Epithelial cell of proximal tubule (primary cell): ENCODE measurements around the gene VASH2. TPM values are rescaled to one million over a fixed set of nuclear protein-coding genes. Genes with fewer than 3 reads are reported as not detected.
A peak's percentile ranks its signal among the peaks of the same experiment; 100 is the strongest.
"Not testable (repeated sequence)": the region's sequence is repeated elsewhere in the genome, so short reads cannot be mapped to it uniquely, and the experiment has no call there.

ENCODE experiments used
- DNase-seq: peaks from one replicate; pipeline ENCODE4 v3.0.0-alpha.2; 2011; ENCODE audit warnings: low read depth
- H3K4me3 ChIP-seq: 2 replicates; pipeline ENCODE4 v1.5.1; 2011; ENCODE audit warnings: low read depth, mild to moderate bottlenecking, low read length
- total RNA-seq: library from RNA; depleted of rRNA; stranded (reverse); fragments of >200 nt; gene quantifications from 2 replicates; pipeline ENCODE4 v1.2.3, GENCODE V29; 2015
- TF ChIP-seq, protein P1 (sequence below): conservative IDR thresholded peaks from 2 replicates; pipeline ENCODE4 v1.5.1; 2012; ENCODE audit warnings: low read depth, mild to moderate bottlenecking, low read length

The VASH2 gene
- total RNA-seq, 1 donor from 2014 or later: 0.63 TPM

DNA sequence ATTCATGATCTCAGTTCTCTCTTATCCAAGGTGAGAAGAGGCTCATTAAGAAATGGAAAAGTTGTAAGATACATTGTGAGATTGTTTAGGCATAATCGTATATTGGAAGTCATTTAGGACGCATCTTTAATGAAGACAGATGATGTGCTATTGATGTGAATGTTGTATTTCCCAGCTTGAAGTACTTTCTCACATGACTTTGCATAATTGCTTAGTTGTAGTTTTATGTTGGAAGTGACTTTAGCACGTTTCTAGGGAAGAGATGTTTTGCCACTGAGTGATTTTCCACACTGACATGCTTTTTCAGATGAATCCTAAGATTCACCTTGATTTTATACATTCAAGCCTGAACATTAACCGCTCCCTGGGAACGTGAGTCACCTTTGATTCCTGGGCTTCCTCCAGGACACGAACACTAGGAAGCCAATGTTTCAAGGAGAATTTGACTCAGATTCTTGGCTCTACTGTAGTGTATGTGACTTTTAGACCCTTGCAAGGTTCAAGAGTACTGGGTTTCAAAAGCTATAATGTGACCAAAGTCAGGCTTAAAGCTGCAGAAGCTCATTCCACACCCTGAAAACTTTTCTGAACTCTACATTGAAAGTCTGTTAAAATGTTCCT, 37.5 kb downstream of the VASH2 start:
- TF ChIP-seq, protein P1, sequence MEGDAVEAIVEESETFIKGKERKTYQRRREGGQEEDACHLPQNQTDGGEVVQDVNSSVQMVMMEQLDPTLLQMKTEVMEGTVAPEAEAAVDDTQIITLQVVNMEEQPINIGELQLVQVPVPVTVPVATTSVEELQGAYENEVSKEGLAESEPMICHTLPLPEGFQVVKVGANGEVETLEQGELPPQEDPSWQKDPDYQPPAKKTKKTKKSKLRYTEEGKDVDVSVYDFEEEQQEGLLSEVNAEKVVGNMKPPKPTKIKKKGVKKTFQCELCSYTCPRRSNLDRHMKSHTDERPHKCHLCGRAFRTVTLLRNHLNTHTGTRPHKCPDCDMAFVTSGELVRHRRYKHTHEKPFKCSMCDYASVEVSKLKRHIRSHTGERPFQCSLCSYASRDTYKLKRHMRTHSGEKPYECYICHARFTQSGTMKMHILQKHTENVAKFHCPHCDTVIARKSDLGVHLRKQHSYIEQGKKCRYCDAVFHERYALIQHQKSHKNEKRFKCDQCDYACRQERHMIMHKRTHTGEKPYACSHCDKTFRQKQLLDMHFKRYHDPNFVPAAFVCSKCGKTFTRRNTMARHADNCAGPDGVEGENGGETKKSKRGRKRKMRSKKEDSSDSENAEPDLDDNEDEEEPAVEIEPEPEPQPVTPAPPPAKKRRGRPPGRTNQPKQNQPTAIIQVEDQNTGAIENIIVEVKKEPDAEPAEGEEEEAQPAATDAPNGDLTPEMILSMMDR: no peak
- DNase-seq: no peak
- no peak overlapping the region for H3K4me3 ChIP-seq

DNA sequence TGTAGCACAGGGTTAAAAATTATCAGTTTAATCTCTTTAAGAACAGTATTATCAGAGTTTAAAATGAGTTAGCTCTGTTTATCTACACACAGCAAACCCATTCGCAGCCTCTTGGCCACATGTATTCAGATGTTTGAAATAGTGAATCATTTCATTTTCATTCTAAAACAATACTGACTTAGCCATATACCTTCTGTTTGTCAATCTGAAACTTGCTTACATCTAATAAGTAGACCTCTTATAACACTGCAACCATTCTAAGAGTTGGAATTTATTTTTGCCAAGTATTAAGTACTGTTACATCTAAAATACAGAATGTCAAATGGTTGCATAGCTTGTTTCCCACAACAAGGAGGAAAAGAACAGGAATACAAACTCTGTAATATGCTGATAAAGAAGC, 39.9 kb downstream of the VASH2 start:
- no peak overlapping the region for H3K4me3 ChIP-seq
- DNase-seq: no peak
- TF ChIP-seq, protein P1: no peak

DNA sequence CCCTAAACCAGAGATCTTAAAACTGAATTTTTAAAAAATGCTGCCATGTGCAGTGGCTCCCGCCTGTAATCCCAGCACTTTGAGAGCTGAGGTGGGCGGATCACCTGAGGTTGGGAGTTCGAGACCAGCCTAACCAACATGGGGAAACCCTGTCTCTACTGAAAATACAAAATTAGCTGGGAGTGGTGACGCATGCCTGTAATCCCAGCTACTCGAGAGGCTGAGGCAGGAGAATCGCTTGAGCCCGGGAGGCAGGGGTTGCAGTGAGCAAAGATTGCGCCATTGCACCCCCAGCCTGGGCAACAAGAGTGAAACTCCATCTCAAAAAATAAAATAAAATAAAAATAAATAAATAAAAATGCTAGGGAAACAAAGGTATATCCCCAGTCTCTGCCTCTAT, 43.6 kb downstream of the VASH2 start:
- DNase-seq, H3K4me3 ChIP-seq: not testable (repeated sequence)

DNA sequence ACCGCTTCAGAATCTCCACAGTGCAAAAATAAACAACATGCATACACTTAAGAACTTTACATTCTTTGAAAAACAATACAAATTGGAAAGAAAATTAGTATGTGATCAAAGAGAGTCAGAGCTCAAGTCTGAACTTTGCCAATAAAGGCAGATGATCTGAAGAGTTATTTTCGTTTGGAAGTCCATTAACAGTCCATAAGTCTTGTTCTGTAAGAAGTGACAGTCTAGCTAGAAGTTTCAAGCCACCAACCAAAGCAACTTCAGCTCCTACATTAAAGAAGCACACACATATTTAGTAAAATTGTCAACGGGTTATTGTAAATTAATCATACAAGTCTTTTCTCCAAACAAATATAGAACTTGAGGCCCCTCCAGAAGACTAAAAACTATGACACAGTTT, 44.6 kb downstream of the VASH2 start:
- no peak for DNase-seq
- TF ChIP-seq, protein P1: no peak
- H3K4me3 ChIP-seq: no peak overlapping the region

DNA sequence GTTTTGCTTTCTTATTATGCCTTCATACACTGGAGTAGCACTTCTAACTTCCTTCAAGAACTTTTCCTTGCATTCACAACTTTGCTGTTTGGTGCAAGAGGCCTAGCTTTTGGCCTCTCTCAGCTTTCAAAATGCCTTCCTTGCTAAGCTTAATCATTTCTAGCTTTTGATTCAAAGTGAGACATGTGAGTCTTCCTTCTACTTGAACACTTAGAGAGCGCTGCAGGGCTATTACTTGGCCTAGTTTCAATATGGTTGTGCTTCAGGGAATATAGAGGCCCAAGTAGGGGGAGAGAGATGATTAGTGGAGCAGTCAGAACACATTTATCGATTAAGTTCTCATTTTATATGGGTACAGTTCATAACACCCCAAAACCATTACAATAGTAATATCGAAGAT, 52.9 kb downstream of the VASH2 start:
- H3K4me3 ChIP-seq: no peak overlapping the region
- DNase-seq: no peak
- TF ChIP-seq, protein P1: no peak

DNA sequence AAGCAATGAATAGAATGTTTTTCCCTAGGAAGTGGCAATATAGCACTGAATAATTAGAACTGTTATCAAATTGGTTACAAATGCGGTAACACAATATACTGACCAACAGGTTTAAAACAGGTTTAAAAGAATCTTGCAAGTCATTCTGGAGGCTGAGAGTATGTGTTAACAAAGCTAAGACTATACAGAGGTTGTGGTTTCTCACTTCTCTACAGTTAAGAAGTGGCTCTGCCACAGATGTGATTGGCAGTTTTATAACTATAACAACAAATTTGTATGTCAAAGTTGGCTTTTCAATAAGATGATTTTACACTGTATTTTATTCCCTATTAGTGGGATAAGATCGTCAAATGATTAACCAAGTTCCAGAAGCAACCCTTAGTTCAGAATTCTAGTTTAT, 58.2 kb downstream of the VASH2 start:
- DNase-seq: no peak
- TF ChIP-seq, protein P1: no peak
- no peak overlapping the region for H3K4me3 ChIP-seq

DNA sequence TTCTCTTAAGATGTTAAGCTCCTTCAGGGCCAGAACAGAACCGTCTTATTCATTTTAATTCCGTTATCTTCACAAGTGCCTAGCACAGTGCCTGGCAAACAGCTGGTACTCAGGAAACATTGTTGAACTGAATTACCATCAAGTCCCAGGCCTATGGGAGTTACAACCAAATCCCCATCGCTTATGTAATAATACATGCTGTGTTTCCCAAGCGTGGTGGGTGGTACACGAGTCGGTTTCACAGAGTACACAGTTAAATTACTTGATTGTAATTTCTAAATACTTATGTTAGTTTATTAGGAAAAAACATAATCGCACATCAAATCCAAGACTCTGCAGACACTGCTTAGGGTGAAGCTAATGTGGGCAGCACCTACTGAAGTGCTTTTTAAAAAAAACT, 64.3 kb downstream of the VASH2 start:
- TF ChIP-seq, protein P1: no peak
- DNase-seq: peak; percentile 12
- H3K4me3 ChIP-seq: peak overlapping the region; percentile 89
